GM21367 (cell line): ENCODE measurements around the gene MSH6.
"Not testable (repeated sequence)": the region's sequence is repeated elsewhere in the genome, so short reads cannot be mapped to it uniquely, and the experiment has no call there.

ENCODE experiments used
- ATAC-seq: cut with Tn5 transposase; IDR thresholded peaks from one replicate; pipeline ENCODE4 v1.9.1; 2021; ENCODE audit not compliant: unreplicated experiment

The MSH6 gene

DNA sequence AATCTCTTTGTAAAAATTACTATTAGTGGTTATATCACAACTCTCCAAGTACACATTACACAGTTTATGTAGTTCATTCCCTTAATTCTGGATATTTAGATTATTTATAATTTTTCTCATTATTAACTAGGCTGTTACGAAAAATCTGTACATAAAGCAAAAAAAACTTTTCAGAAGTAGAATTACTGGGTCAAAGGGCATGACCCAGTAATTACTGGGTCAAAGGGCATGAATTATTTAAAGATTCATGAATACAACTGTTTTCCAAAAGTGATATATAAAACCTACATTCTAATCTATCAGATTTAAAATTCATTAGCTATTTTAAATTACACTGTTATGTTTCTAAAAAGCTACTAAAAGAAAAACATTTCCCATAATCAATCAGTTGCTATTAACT is 55.3 kb downstream of the MSH6 start:
- no peak for ATAC-seq

DNA sequence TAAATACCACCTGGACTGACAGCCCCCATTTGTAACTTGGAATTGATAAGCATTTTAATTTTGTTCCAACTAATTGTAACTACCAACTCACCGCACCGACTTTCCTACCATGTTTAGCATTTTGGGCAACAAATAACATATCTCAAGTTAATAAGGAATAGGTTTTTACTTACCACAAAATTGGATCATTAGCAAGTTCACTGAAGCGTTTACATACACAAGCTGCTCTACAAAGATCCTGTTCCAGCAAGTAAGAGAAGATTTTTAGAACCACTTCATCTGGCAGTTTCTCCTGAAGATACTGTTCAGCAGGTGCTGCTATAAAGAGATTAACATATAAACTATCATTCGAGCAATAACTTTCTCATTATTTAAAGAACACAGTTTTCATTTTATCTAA is 55.7 kb downstream of the MSH6 start:
- no peak for ATAC-seq

DNA sequence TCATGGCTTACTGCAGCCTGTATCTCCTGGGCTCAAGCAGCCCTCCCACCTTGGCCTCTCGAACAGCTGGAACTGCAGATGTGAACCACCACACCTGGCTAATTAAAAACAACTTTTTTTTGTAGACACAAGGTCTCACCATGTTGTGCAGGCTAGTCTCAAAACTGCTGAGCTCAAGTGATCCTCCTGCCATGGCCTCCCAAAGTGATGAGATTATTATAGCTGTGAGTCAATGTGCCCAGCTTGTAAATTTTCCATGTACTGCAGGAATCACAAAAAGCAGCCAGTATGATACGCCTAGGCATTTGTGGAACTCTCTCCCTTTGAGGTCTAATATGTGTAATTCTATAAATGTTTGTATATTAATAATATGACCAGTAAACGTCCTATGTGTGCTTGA is 59.9 kb downstream of the MSH6 start:
- ATAC-seq, result no peak

DNA sequence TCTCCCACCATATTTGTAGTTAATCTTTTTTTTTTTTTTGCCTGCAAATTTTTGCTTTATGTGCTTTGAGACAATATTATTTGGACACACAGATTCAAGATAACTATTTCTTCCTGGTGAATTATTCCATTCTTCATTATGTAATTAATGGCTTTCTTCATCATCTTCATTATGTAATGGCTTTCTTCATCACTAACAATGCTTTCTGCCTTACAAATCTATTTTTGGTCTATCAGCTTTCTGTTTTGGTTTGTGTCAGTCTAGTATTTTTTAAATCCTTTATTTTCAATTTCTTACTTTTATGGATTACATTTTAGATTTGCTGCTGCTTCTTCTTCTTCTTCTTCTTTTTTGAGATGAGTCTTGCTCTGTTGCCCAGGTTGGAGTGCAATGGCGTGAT is 60.5 kb downstream of the MSH6 start:
- no peak for ATAC-seq

DNA sequence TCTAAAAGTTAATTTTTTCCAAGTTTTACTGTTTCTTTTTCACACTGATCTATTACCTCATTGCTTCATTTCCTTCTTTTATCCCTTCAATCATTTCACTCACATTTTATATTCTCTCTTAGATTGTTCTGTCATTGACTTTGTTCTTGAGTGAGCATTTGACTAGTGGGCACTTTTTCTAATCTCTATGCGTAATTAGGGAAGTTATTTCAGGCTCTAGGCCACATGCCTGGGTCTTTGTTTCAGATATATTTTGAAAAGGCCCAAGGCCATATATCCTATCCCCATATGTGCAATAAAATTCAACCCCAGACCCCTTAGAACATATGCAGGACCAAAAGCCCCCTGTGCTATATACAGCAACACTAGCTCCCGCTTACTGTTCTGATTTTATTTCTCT is 61.2 kb downstream of the MSH6 start:
- ATAC-seq, result no peak

DNA sequence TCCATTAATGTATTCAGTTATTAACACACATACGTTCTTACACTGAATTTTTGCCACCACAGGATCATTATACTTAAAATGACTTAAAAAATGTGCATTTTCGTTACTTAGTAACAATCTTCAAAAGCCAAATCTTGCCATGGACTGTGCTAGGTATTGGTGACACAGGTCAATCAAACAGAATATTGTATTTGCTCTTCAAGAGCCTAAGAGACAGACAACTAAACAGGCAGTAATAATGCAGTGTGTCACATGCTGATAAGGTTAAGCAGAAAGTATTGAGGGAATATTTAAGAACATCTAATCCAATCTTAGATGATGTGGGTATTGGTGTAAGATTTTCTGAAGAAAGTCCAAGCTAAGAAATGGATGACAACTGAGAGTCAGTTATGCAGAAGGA is 66.4 kb downstream of the MSH6 start:
- ATAC-seq, result no peak

DNA sequence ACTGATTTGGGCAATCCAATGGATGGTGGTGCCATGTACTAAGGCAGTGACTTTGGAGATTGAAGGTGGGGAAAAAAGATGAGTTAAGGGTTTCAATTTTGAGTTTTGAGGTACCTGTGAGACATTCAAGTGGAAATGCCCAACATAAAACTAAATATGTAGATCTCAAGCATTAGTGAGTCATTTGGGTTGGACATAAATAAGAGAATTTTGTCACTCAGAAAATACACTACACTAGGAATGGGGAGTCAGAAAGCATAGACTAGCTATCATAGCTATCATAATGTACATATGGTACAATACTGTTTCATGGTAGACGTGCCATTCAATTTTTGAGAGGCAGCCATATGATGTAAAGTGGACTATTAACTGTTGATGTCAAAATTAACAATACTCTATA is 67.3 kb downstream of the MSH6 start:
- no peak for ATAC-seq

DNA sequence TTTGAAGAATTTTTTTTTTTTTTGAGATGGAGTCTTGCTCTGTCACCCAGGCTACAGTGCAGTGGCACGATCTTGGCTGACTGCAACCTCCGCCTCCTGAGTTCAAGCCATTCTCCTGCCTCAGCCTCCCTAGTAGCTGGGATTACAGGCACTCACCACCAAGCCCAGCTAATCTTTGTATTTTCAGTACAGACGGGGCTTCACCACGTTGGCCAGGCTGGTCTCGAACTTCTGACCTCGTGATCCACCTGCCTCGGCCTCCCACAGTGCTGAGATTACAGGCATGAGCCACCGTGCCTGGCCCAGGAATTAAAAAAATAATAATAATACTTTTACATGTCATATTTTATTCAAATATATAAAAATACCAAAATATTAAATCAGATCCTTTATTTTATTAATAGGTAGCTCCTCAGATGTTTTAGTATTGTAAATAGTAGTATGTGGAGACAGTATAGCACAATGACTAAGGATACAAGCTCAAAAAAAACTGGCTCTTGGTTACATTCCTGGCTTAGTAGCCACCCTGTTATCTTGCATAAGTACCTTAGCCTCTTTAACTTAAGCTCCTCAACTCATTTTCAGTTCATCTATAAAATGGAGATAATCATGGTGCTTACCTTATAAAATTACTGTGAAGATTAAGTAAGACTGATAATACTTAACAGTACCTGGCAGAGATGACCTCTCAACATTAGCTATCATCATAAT is 70.3 kb downstream of the MSH6 start:
- not testable (repeated sequence) for ATAC-seq
